HCT116 (cell line): ENCODE measurements around the gene CHST11. TPM values are rescaled to one million over a fixed set of nuclear protein-coding genes. Genes with fewer than 3 reads are reported as not detected.

Experiments
- ATAC-seq: fragments of 200-7000 bp; cut with Tn5 transposase; 2 replicates; pipeline ENCODE4 v1.9.1; 2020; ENCODE audit warnings: mild to moderate bottlenecking, moderate library complexity
- Bru-seq: library from RNA; stranded (reverse); fragments of 400-500 nt; gene quantifications from one replicate; lab custom pipeline; 2021; lab: Mats Ljungman, UMichigan
- BruChase-seq, 2 experiments: library from RNA; stranded (reverse); fragments of 400-500 nt; gene quantifications; one replicate each; lab custom pipeline; 2021; lab: Mats Ljungman, UMichigan
- BruUV-seq: library from RNA; stranded (reverse); fragments of 400-500 nt; replicated peaks from 2 replicates; lab custom pipeline; 2021; lab: Mats Ljungman, UMichigan
- CTCF ChIA-PET: fragments of 300-600 bp; sonication (Branson Sonifier 250); formaldehyde crosslinking; loops from one replicate; lab custom pipeline; 2021; ENCODE audit warnings: antibody characterized with exemption; lab: Charles Lee
- POLR2A ChIA-PET: fragments of 300-600, 350-600 bp; sonication (Branson Sonifier 250); formaldehyde crosslinking; loops from one replicate; lab custom pipeline; 2021; ENCODE audit warnings: antibody characterized with exemption; lab: Charles Lee
- RAD21 ChIA-PET, 2 experiments: fragments of 300-600 bp; sonication (Branson Sonifier 250); formaldehyde crosslinking; loops; one replicate each; lab custom pipeline; 2023; ENCODE audit warnings: low total read pairs in 2 of 2; ENCODE audit not compliant: uncharacterized antibody in 2 of 2, unreplicated experiment in 2 of 2, low non-redundant PET in 1 of 2; lab: Charles Lee
- DNase-seq: peaks from one replicate; pipeline ENCODE4 v3.0.0-alpha.2; 2010; ENCODE audit warnings: low read depth, low spot score
- H2AFZ ChIP-seq: fragments of 200-600 bp; shearing (Covaris generic), sonication (generic); 2 replicates; pipeline ENCODE4 v1.6.1; 2017; ENCODE audit warnings: low read depth, mixed run types, mixed read lengths, antibody characterized with exemption, low read length; ENCODE audit not compliant: poor library complexity, severe bottlenecking
- H3K27ac ChIP-seq: 2 replicates; pipeline ENCODE4 v1.5.1; 2012; ENCODE audit warnings: low read depth, low read length
- H3K27me3 ChIP-seq: fragments of 200-600 bp; sonication (generic); 2 replicates; pipeline ENCODE4 v1.6.1; 2016; ENCODE audit warnings: mixed run types, low read length, mixed read lengths; ENCODE audit not compliant: insufficient read depth
- H3K36me3 ChIP-seq, 2 experiments: fragments of 200-500 bp in 1 of 2; fragments of 200-600 bp in 1 of 2; sonication (Bioruptor generic) in 1 of 2; sonication (generic) in 1 of 2; 2 replicates each; pipeline versions ENCODE4 v1.5.1 to v1.6.1; 2014 to 2016; ENCODE audit warnings: low read length in 2 of 2, inconsistent platforms in 1 of 2, mixed read lengths in 1 of 2, mixed run types in 1 of 2; ENCODE audit not compliant: insufficient read depth in 2 of 2, control insufficient read depth in 1 of 2
- H3K4me1 ChIP-seq, 2 experiments: fragments of 200-600 bp in 1 of 2; sonication (generic) in 1 of 2; 2 replicates each; pipeline versions ENCODE4 v1.5.1 to v1.6.1; 2012 to 2017; ENCODE audit warnings: low read length in 2 of 2, inconsistent platforms in 1 of 2, mild to moderate bottlenecking in 1 of 2, mixed read lengths in 1 of 2, mixed run types in 1 of 2, moderate library complexity in 1 of 2; ENCODE audit not compliant: insufficient read depth in 2 of 2, control insufficient read depth in 1 of 2
- H3K4me2 ChIP-seq: fragments of 200-600 bp; sonication (generic); 2 replicates; pipeline ENCODE4 v1.6.1; 2017; ENCODE audit warnings: mixed run types, low read length, mixed read lengths
- H3K4me3 ChIP-seq, 2 experiments: fragments of 200-600 bp in 1 of 2; sonication (generic) in 1 of 2; replicated peaks in 1 of 2; 2 replicates each; pipeline ENCODE4 v1.5.1; 2011 to 2016; ENCODE audit warnings: low read length in 2 of 2, control low read depth in 1 of 2, low read depth in 1 of 2, mild to moderate bottlenecking in 1 of 2, mixed read lengths in 1 of 2, mixed run types in 1 of 2
- H3K79me2 ChIP-seq: fragments of 200-600 bp; sonication (generic); 2 replicates; pipeline ENCODE4 v1.6.1; 2017; ENCODE audit warnings: mild to moderate bottlenecking, mixed run types, low read length, moderate library complexity, mixed read lengths; ENCODE audit not compliant: insufficient read depth
- H3K9ac ChIP-seq: fragments of 200-600 bp; sonication (generic); 2 replicates; pipeline ENCODE4 v1.6.1; 2016; ENCODE audit warnings: low read length, mixed read lengths
- H3K9me2 ChIP-seq: fragments of 200-600 bp; sonication (generic), shearing (Covaris generic); 2 replicates; pipeline ENCODE4 v1.6.1; 2017; ENCODE audit warnings: mixed run types, mild to moderate bottlenecking, moderate library complexity; ENCODE audit not compliant: insufficient read depth
- H3K9me3 ChIP-seq, 2 experiments: fragments of 200-500 bp in 1 of 2; fragments of 200-600 bp in 1 of 2; sonication (Bioruptor generic) in 1 of 2; sonication (generic) in 1 of 2; 2 replicates each; pipeline ENCODE4 v1.6.1; 2014 to 2017; ENCODE audit warnings: low read length in 2 of 2, mixed read lengths in 2 of 2, inconsistent platforms in 1 of 2, low read depth in 1 of 2, mild to moderate bottlenecking in 1 of 2, mixed run types in 1 of 2, moderate library complexity in 1 of 2; ENCODE audit not compliant: control insufficient read depth in 1 of 2, insufficient read depth in 1 of 2
- H4K20me1 ChIP-seq: fragments of 200-600 bp; sonication (generic), shearing (Covaris generic); 2 replicates; pipeline ENCODE4 v1.6.1; 2017; ENCODE audit warnings: mixed run types, mild to moderate bottlenecking, moderate library complexity; ENCODE audit not compliant: insufficient read depth
- CBX3 ChIP-seq: IDR thresholded peaks from 2 replicates; pipeline ENCODE4 v1.6.1; 2012; ENCODE audit warnings: low read depth
- EGR1 ChIP-seq: IDR thresholded peaks from 2 replicates; pipeline ENCODE4 v1.6.1; 2012; ENCODE audit warnings: low read depth
- FOSL1 ChIP-seq: IDR thresholded peaks from 2 replicates; pipeline ENCODE4 v1.6.1; 2012; ENCODE audit warnings: low read depth
- JUND ChIP-seq: IDR thresholded peaks from 2 replicates; pipeline ENCODE4 v1.6.1; 2012
- POLR2AphosphoS5 ChIP-seq: IDR thresholded peaks from 2 replicates; pipeline ENCODE4 v1.6.1; 2011; ENCODE audit warnings: mild to moderate bottlenecking, low read depth, low read length, moderate library complexity
- RAD21 ChIP-seq: IDR thresholded peaks from 2 replicates; pipeline ENCODE4 v1.6.1; 2012; ENCODE audit warnings: low read depth, mild to moderate bottlenecking
- SP1 ChIP-seq: IDR thresholded peaks from 2 replicates; pipeline ENCODE4 v1.6.1; 2012; ENCODE audit warnings: low read depth
- YY1 ChIP-seq: IDR thresholded peaks from 2 replicates; pipeline ENCODE4 v1.6.1; 2011; ENCODE audit warnings: low read length, low read depth, moderate library complexity, mild to moderate bottlenecking; ENCODE audit not compliant: insufficient replicate concordance; ENCODE audit errors: extremely low read depth
- intact Hi-C: fragments of 100-400 bp; cut with micrococcal nuclease; formaldehyde crosslinking; loops from 2 replicates; pipeline ENCODE4 v1.10.0; 2022
- long read RNA-seq: library from polyadenylated mRNA; unstranded; transcript quantifications from one replicate; pipeline ENCODE4 v2.0.0, GENCODE V29; 2021; ENCODE audit not compliant: unreplicated experiment
- polyA plus RNA-seq: library from polyadenylated mRNA; unstranded; fragments of >200 nt; gene quantifications from 2 replicates; pipeline ENCODE4 v1.2.1, GENCODE V29; 2012; ENCODE audit warnings: missing spikeins
- total RNA-seq: library from RNA; stranded (reverse); gene quantifications from one replicate; pipeline ENCODE4 v1.2.1, GENCODE V29; 2021; ENCODE audit not compliant: unreplicated experiment
- TF ChIP-seq, protein P1 (sequence below): IDR thresholded peaks from 2 replicates; pipeline ENCODE4 v1.6.1; 2012
- TF ChIP-seq, protein P2 (sequence below): IDR thresholded peaks from 2 replicates; pipeline ENCODE4 v1.6.1; 2012
- TF ChIP-seq, protein P3 (sequence below), 3 experiments: fragments of 200-600 bp in 1 of 3; sonication (generic) in 1 of 3; IDR thresholded peaks in 2 of 3; conservative IDR thresholded peaks in 1 of 3; 2 replicates each; pipeline ENCODE4 v1.5.1; 2012 to 2017; ENCODE audit warnings: low read depth in 2 of 3, low read length in 2 of 3, antibody characterized with exemption in 1 of 3, borderline replicate concordance in 1 of 3, control low read depth in 1 of 3, mild to moderate bottlenecking in 1 of 3, mixed read lengths in 1 of 3, mixed run types in 1 of 3, moderate library complexity in 1 of 3; ENCODE audit not compliant: insufficient read depth in 1 of 3

The CHST11 gene
- total RNA-seq (10.1 TPM), Bru-seq, nascent RNA (percentile 57 among the genes with signal in this experiment), BruChase-seq, experiment 1, labeled RNA remaining after a 6-hour chase (percentile 59 among the genes with signal in this experiment), BruChase-seq, experiment 2, labeled RNA remaining after a 2-hour chase (percentile 56 among the genes with signal in this experiment)
- polyA plus RNA-seq: 6.8 and 7.3 TPM in 2 replicates
- long read RNA-seq, full-length matches to known transcripts: 8 of 10 reads
- long read RNA-seq, partial matches to known transcripts: 0 of 10 reads
- long read RNA-seq, other reads (novel, unspliced or antisense): 2 of 10 reads

DNA sequence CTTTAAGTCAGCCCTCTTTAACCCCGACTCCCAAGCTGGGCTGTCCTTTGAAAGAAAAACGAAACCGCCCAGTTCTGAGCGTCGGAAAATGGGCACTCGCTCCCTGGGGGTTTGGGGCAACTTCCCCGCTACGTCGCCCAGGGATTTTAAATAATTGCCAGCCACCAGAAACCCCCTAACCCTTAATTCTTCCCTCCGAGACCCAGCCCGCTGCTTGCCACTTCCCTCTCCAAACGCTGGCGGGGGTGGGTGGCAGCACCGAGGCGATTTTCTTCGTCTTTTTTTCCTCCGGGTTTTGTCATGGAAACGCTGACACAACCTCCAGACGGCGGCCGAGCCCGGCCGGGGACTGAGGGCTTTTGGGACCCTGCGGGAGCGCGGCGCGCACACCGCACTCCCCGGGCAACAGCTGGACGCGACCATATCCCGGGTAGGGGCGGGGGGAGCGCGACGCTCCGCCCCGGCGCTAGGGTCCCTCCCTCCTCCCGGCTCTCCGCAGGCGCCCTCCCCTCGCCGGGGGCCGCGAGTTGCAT is at the start of gene CHST11:
Gene CHST11, plus strand, starts transcription at position 532 of the 533 bp plus-strand sequence.
- CTCF ChIA-PET: no interaction called here
- H2AFZ ChIP-seq: no peak within 1 kb of the TSS
- intact Hi-C loops: no loop called here

More for the DNA sequence above, at the start of gene CHST11:
- peak within 1 kb of the TSS; percentile 65 for H3K27ac ChIP-seq
- no peaks in the 10 kb centered on the region for H3K9me3 ChIP-seq
- peak; percentile 48 for DNase-seq
- no peaks in the 10 kb centered on the region for H3K9me2 ChIP-seq
- H3K36me3 ChIP-seq: no peaks in the 10 kb centered on the region
- peak within 1 kb of the TSS; percentile 53 to 72 for H3K4me3 ChIP-seq
- RAD21 ChIA-PET: no interaction called here
- H3K9ac ChIP-seq: peak within 1 kb of the TSS; percentile 65
- BruUV-seq: no TSS peak
- peak; percentile 80 for ATAC-seq
- H3K27me3 ChIP-seq: no peaks in the 10 kb centered on the region
- H4K20me1 ChIP-seq: no peaks in the 10 kb centered on the region
- TF ChIP-seq POLR2AphosphoS5 (0 out of 2 replicates have a peak, but pooled peaks have one; percentile 15), EGR1 (peak; percentile 55), RAD21 (peak; percentile 25), SP1 (peak; percentile 26; the same call in 1 of the 2 replicates), JUND (0 out of 2 replicates have a peak, but pooled peaks have one; percentile 27), FOSL1 (peak; percentile 75; the same call in 1 of the 2 replicates), CBX3 (no peak), YY1 (no peak)
- TF ChIP-seq, protein P1, sequence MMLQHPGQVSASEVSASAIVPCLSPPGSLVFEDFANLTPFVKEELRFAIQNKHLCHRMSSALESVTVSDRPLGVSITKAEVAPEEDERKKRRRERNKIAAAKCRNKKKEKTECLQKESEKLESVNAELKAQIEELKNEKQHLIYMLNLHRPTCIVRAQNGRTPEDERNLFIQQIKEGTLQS: no peak
- TF ChIP-seq, protein P2, sequence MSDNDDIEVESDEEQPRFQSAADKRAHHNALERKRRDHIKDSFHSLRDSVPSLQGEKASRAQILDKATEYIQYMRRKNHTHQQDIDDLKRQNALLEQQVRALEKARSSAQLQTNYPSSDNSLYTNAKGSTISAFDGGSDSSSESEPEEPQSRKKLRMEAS: peak; percentile 16; the same call in 1 of the 2 replicates
- TF ChIP-seq, protein P3, sequence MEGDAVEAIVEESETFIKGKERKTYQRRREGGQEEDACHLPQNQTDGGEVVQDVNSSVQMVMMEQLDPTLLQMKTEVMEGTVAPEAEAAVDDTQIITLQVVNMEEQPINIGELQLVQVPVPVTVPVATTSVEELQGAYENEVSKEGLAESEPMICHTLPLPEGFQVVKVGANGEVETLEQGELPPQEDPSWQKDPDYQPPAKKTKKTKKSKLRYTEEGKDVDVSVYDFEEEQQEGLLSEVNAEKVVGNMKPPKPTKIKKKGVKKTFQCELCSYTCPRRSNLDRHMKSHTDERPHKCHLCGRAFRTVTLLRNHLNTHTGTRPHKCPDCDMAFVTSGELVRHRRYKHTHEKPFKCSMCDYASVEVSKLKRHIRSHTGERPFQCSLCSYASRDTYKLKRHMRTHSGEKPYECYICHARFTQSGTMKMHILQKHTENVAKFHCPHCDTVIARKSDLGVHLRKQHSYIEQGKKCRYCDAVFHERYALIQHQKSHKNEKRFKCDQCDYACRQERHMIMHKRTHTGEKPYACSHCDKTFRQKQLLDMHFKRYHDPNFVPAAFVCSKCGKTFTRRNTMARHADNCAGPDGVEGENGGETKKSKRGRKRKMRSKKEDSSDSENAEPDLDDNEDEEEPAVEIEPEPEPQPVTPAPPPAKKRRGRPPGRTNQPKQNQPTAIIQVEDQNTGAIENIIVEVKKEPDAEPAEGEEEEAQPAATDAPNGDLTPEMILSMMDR (IDR thresholded peaks at IDR 0.05 in 2 of 3, conservative IDR thresholded peaks at IDR 0.05 in 1 of 3; ENCODE audit: borderline replicate concordance in 1 of 3, insufficient read depth in 1 of 3, low read depth in 2 of 3, low read length in 2 of 3): 0 out of 6 replicates have a peak, but pooled peaks of 1 of the 3 experiments have one; percentile 19
- peak within 1 kb of the TSS; percentile 82 for H3K4me2 ChIP-seq
- peaks cover 16% of the 10 kb centered on the region for H3K79me2 ChIP-seq
- POLR2A ChIA-PET: no interaction called here
- peaks cover 9 to 35% of the 10 kb centered on the region in 2 experiments for H3K4me1 ChIP-seq
